Trophoblast cell (in vitro differentiated cells and primary cell): Measurements from ENCODE around the gene ME1.

Experiments
- DNase-seq, 2 donors: peaks; one replicate each; pipeline ENCODE4 v3.0.0-alpha.2; 2016
- H2AFZ ChIP-seq: 2 replicates; pipeline ENCODE4 v1.6.1; 2013; ENCODE audit warnings: low read length, moderate library complexity, mild to moderate bottlenecking; ENCODE audit not compliant: insufficient read depth, poor library complexity
- H2AK5ac ChIP-seq: 2 replicates; pipeline ENCODE4 v1.6.1; 2013; ENCODE audit warnings: mild to moderate bottlenecking, low read length
- H2BK120ac ChIP-seq: 2 replicates; pipeline ENCODE4 v1.6.1; 2013; ENCODE audit warnings: low read length, mild to moderate bottlenecking, moderate library complexity; ENCODE audit not compliant: insufficient read depth, poor library complexity
- H2BK12ac ChIP-seq: 2 replicates; pipeline ENCODE4 v1.6.1; 2013; ENCODE audit warnings: mild to moderate bottlenecking, low read length, moderate library complexity
- H2BK5ac ChIP-seq: 2 replicates; pipeline ENCODE4 v1.6.1; 2013; ENCODE audit warnings: low read length, low read depth, moderate library complexity, mild to moderate bottlenecking; ENCODE audit not compliant: poor library complexity
- H3K14ac ChIP-seq: 2 replicates; pipeline ENCODE4 v1.6.1; 2013; ENCODE audit warnings: mild to moderate bottlenecking, low read length
- H3K18ac ChIP-seq: 2 replicates; pipeline ENCODE4 v1.6.1; 2013; ENCODE audit warnings: mild to moderate bottlenecking, low read length
- H3K23ac ChIP-seq: 2 replicates; pipeline ENCODE4 v1.6.1; 2013; ENCODE audit warnings: low read length
- H3K27ac ChIP-seq: 2 replicates; pipeline ENCODE4 v1.5.1; 2013; ENCODE audit warnings: low read depth, mild to moderate bottlenecking, inconsistent platforms, low read length, moderate library complexity
- H3K27me3 ChIP-seq: 2 replicates; pipeline ENCODE4 v1.6.1; 2013; ENCODE audit warnings: inconsistent platforms, mild to moderate bottlenecking, low read length, moderate library complexity; ENCODE audit not compliant: insufficient read depth
- H3K36me3 ChIP-seq, 2 experiments: 1 replicate in 1 of 2; 2 replicates in 1 of 2; pipeline ENCODE4 v1.6.1; 2013; ENCODE audit warnings: low read length in 2 of 2, mild to moderate bottlenecking in 2 of 2, moderate library complexity in 1 of 2; ENCODE audit not compliant: insufficient read depth in 2 of 2, control insufficient read depth in 1 of 2
- H3K4ac ChIP-seq: 2 replicates; pipeline ENCODE4 v1.6.1; 2013; ENCODE audit warnings: low read depth, mild to moderate bottlenecking, low read length, moderate library complexity
- H3K4me1 ChIP-seq, 2 experiments: 1 replicate in 1 of 2; 2 replicates in 1 of 2; pipeline ENCODE4 v1.6.1; 2013; ENCODE audit warnings: low read length in 2 of 2, mild to moderate bottlenecking in 2 of 2, moderate library complexity in 1 of 2; ENCODE audit not compliant: insufficient read depth in 2 of 2, control insufficient read depth in 1 of 2
- H3K4me2 ChIP-seq: 2 replicates; pipeline ENCODE4 v1.6.1; 2013; ENCODE audit warnings: inconsistent platforms, mild to moderate bottlenecking, low read length, moderate library complexity
- H3K4me3 ChIP-seq: 2 replicates; pipeline ENCODE4 v1.5.1; 2013; ENCODE audit warnings: mild to moderate bottlenecking, low read depth, low read length, inconsistent platforms
- H3K79me1 ChIP-seq: one replicate; pipeline ENCODE4 v1.6.1; 2013; ENCODE audit warnings: low read length
- H3K79me2 ChIP-seq: 2 replicates; pipeline ENCODE4 v1.6.1; 2013; ENCODE audit warnings: low read length, mild to moderate bottlenecking; ENCODE audit not compliant: control insufficient read depth, insufficient read depth, poor library complexity
- H3K9ac ChIP-seq: 2 replicates; pipeline ENCODE4 v1.6.1; 2013; ENCODE audit warnings: mild to moderate bottlenecking, low read length
- H3K9me3 ChIP-seq: 2 replicates; pipeline ENCODE4 v1.6.1; 2013; ENCODE audit warnings: low read depth, mild to moderate bottlenecking, control low read depth, inconsistent platforms, low read length; ENCODE audit not compliant: insufficient read depth
- H4K12ac ChIP-seq: 2 replicates; pipeline ENCODE4 v1.6.1; 2013; ENCODE audit warnings: low read depth, mild to moderate bottlenecking, low read length, moderate library complexity
- H4K8ac ChIP-seq: 2 replicates; pipeline ENCODE4 v1.6.1; 2013; ENCODE audit warnings: low read depth, mild to moderate bottlenecking, low read length, moderate library complexity
- H4K91ac ChIP-seq: one replicate; pipeline ENCODE4 v1.6.1; 2013; ENCODE audit warnings: low read depth, mild to moderate bottlenecking, low read length, moderate library complexity
- WGBS: extraction: QIAGEN DNeasy Blood & Tissue Kit; methylation state at CpG from one replicate; pipeline ENCODE4 v1.1.7; 2013; ENCODE audit warnings: missing lambda C conversion rate; ENCODE audit not compliant: insufficient read length, insufficient coverage; ENCODE audit errors: extremely low coverage; 5-methylcytosine and 5-hydroxymethylcytosine counted together

ME1 gene

DNA sequence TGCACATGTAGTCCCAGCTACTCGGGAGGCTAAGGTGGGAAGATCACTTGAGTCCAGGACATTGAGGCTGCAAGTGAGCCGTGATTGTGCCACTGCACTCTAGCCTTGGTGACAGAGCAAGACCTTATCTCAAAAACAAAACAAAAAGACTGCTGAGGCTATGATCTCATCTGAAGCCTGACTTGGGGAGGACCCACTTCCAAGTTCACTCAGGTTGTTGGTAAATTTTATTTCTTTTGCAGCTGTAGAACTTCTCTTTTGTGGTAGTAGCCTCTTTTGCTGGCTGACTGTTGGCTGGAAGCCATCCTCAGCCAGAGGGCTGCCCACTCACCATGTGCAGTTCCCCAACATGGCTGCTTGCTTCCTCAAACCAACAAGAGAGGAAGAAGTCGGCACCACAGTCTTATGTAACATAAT, 36.8 kb upstream of the ME1 start:
- no peaks in the 10 kb centered on the region for H3K27me3 ChIP-seq
- no peak overlapping the region for H2BK120ac ChIP-seq
- H2AK5ac ChIP-seq: no peak overlapping the region
- H3K36me3 ChIP-seq: no peaks in the 10 kb centered on the region
- peak; percentile 4 to 25 for DNase-seq
- no peak overlapping the region for H2BK5ac ChIP-seq
- no peak overlapping the region for H3K4ac ChIP-seq
- H3K4me2 ChIP-seq: no peak overlapping the region
- H3K23ac ChIP-seq: no peak overlapping the region
- no peak overlapping the region for H2AFZ ChIP-seq
- no peak overlapping the region for H2BK12ac ChIP-seq
- H4K12ac ChIP-seq: no peak overlapping the region
- H3K79me1 ChIP-seq: no peaks in the 10 kb centered on the region
- no peak overlapping the region for H3K14ac ChIP-seq
- H3K18ac ChIP-seq: no peak overlapping the region
- no peak overlapping the region for H3K9ac ChIP-seq
- H4K91ac ChIP-seq: no peak overlapping the region
- H3K4me1 ChIP-seq: peaks cover 0 to 2% of the 10 kb centered on the region in 2 experiments
- no peaks in the 10 kb centered on the region for H3K79me2 ChIP-seq
- H3K4me3 ChIP-seq: no peak overlapping the region
- H3K9me3 ChIP-seq: no peaks in the 10 kb centered on the region
- no CpG with 5 or more reads among the region's 3 CpGs for WGBS
- no peak overlapping the region for H3K27ac ChIP-seq
- no peak overlapping the region for H4K8ac ChIP-seq

DNA sequence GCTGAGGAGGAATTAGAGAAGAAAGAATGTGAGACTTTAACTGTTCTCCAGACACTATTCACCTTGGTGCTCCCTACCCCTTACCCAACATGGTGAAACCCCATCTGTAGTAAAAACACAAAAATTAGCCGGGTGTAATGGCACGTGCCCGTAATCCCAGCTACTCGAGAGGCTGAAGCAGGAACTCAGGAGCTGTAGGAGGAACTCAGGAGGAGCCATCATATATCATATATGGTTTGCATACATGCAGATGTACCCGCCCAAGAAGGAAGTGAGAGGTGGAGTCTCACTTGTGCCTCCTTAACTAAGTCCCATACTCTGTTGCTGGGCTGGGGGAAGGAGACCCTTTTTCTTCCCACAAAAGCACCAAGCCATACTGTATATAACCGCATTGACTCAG, 35.5 kb upstream of the ME1 start:
- no peak overlapping the region for H3K23ac ChIP-seq
- no peak overlapping the region for H2BK12ac ChIP-seq
- no peak for DNase-seq
- H3K9ac ChIP-seq: no peak overlapping the region
- no peak overlapping the region for H2AK5ac ChIP-seq
- peaks cover under 1% of the 10 kb centered on the region for H3K27me3 ChIP-seq
- no peak overlapping the region for H3K4me3 ChIP-seq
- no CpG with 5 or more reads among the region's 6 CpGs for WGBS
- no peak overlapping the region for H2BK120ac ChIP-seq
- no peaks in the 10 kb centered on the region for H3K79me1 ChIP-seq
- no peak overlapping the region for H4K8ac ChIP-seq
- no peaks in the 10 kb centered on the region for H3K36me3 ChIP-seq
- H3K27ac ChIP-seq: no peak overlapping the region
- no peak overlapping the region for H3K14ac ChIP-seq
- no peak overlapping the region for H3K4me2 ChIP-seq
- no peak overlapping the region for H2BK5ac ChIP-seq
- H4K12ac ChIP-seq: no peak overlapping the region
- H2AFZ ChIP-seq: no peak overlapping the region
- no peak overlapping the region for H3K4ac ChIP-seq
- no peaks in the 10 kb centered on the region for H3K79me2 ChIP-seq
- H3K4me1 ChIP-seq: peaks cover 0 to 2% of the 10 kb centered on the region in 2 experiments
- H3K9me3 ChIP-seq: no peaks in the 10 kb centered on the region
- H4K91ac ChIP-seq: no peak overlapping the region
- H3K18ac ChIP-seq: no peak overlapping the region

- Histone ChIP-seq H3K9me3 (no peaks in the 10 kb centered on the region), H3K79me2 (no peaks in the 10 kb centered on the region), H3K4me1 (peaks cover 0 to 2% of the 10 kb centered on the region in 2 experiments), H3K27ac (no peak overlapping the region), H3K9ac (no peak overlapping the region), H4K12ac (no peak overlapping the region), H2AFZ (no peak overlapping the region), H2BK12ac (no peak overlapping the region), H3K27me3 (peaks cover 2% of the 10 kb centered on the region), H3K4ac (no peak overlapping the region), H3K36me3 (no peaks in the 10 kb centered on the region), H3K79me1 (no peaks in the 10 kb centered on the region), H2BK5ac (no peak overlapping the region), H3K4me3 (no peak overlapping the region), H3K4me2 (no peak overlapping the region), H2BK120ac (no peak overlapping the region), H2AK5ac (no peak overlapping the region), H4K8ac (no peak overlapping the region), H4K91ac (no peak overlapping the region), H3K23ac (no peak overlapping the region), H3K14ac (no peak overlapping the region), H3K18ac (no peak overlapping the region)
- 100% methylated on average over 1 of the region's 5 CpGs for WGBS
- DNase-seq: peak; percentile 22 to 68
Observed at GRCh38 chr6:83464381-83465140, 33.7 kb upstream of the ME1 start.

- H4K91ac ChIP-seq: no peak overlapping the region
- no peak overlapping the region for H4K12ac ChIP-seq
- no peak overlapping the region for H2BK120ac ChIP-seq
- no peak overlapping the region for H4K8ac ChIP-seq
- H3K4me1 ChIP-seq: peaks cover 0 to 2% of the 10 kb centered on the region in 2 experiments
- no peak overlapping the region for H2AFZ ChIP-seq
- no peak overlapping the region for H3K4me3 ChIP-seq
- H3K9me3 ChIP-seq: no peaks in the 10 kb centered on the region
- H3K4me2 ChIP-seq: no peak overlapping the region
- no peak overlapping the region for H3K9ac ChIP-seq
- no peak overlapping the region for H2BK5ac ChIP-seq
- H3K18ac ChIP-seq: no peak overlapping the region
- no peak overlapping the region for H2AK5ac ChIP-seq
- H3K27me3 ChIP-seq: peaks cover 2% of the 10 kb centered on the region
- DNase-seq: no peak
- H3K79me1 ChIP-seq: no peaks in the 10 kb centered on the region
- H3K79me2 ChIP-seq: no peaks in the 10 kb centered on the region
- no peaks in the 10 kb centered on the region for H3K36me3 ChIP-seq
- H3K23ac ChIP-seq: no peak overlapping the region
- H3K14ac ChIP-seq: no peak overlapping the region
- no CpG with 5 or more reads among the region's 2 CpGs for WGBS
- no peak overlapping the region for H2BK12ac ChIP-seq
- H3K4ac ChIP-seq: no peak overlapping the region
- no peak overlapping the region for H3K27ac ChIP-seq
Observed at GRCh38 chr6:83463886-83464285, 33.0 kb upstream of the ME1 start.
